Epithelial cell of proximal tubule (primary cell): ENCODE results near the gene CTLA4. TPM values are rescaled to one million over a fixed set of nuclear protein-coding genes. Genes with fewer than 3 reads are reported as not detected.

Experiments
- DNase-seq: peaks from one replicate; pipeline ENCODE4 v3.0.0-alpha.2; 2011; ENCODE audit warnings: low read depth
- H3K4me3 ChIP-seq: 2 replicates; pipeline ENCODE4 v1.5.1; 2011; ENCODE audit warnings: low read depth, mild to moderate bottlenecking, low read length
- total RNA-seq: library from RNA; depleted of rRNA; stranded (reverse); fragments of >200 nt; gene quantifications from 2 replicates; pipeline ENCODE4 v1.2.3, GENCODE V29; 2015
- TF ChIP-seq, protein P1 (sequence below): conservative IDR thresholded peaks from 2 replicates; pipeline ENCODE4 v1.5.1; 2012; ENCODE audit warnings: low read depth, mild to moderate bottlenecking, low read length

The CTLA4 gene
- total RNA-seq, 1 donor from 2014 or later: not detected

DNA sequence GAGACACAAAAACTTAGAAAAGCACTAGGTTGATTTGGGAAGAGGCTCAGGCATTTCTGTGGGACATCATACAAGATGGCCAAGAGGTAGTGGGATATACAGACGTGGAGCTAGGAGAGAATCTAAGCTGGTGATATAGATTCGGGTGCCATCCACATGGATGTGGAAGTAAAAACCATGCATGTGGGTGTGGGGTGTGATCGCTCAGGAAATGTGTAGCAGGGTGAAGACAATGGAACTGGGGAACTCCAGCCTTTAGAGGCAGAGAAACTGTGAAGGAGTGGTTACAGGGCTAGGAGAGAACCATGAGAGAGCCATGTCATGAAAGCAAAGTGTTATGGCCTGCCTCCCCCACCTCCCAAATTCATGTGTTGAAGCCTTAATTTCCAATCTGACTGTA, 43.0 kb upstream of the CTLA4 start:
- no peak overlapping the region for H3K4me3 ChIP-seq
- TF ChIP-seq, protein P1, sequence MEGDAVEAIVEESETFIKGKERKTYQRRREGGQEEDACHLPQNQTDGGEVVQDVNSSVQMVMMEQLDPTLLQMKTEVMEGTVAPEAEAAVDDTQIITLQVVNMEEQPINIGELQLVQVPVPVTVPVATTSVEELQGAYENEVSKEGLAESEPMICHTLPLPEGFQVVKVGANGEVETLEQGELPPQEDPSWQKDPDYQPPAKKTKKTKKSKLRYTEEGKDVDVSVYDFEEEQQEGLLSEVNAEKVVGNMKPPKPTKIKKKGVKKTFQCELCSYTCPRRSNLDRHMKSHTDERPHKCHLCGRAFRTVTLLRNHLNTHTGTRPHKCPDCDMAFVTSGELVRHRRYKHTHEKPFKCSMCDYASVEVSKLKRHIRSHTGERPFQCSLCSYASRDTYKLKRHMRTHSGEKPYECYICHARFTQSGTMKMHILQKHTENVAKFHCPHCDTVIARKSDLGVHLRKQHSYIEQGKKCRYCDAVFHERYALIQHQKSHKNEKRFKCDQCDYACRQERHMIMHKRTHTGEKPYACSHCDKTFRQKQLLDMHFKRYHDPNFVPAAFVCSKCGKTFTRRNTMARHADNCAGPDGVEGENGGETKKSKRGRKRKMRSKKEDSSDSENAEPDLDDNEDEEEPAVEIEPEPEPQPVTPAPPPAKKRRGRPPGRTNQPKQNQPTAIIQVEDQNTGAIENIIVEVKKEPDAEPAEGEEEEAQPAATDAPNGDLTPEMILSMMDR: no peak

DNA sequence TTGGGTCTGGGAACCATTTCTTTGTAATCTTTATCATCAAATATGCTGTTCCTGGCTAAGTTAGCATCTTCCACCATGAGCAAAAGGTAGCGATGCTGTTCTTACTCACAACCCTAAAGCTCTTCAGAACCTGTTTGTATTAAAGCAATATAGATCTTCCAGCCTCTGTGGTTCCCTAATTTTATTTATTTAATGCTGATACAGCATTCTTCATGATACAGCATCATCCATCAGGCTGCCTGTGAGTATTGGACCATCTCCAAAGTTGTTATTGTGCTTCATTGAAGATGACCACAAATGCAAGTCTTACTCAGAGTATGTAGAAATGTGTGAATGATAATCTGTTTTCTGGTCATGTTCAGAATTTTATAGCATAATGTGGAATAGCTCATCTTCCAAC, 40.9 kb upstream of the CTLA4 start:
- DNase-seq: no peak
- TF ChIP-seq, protein P1: no peak
- H3K4me3 ChIP-seq: no peak overlapping the region

More for the DNA sequence above, 43.0 kb upstream of the CTLA4 start:
- DNase-seq: no peak

DNA sequence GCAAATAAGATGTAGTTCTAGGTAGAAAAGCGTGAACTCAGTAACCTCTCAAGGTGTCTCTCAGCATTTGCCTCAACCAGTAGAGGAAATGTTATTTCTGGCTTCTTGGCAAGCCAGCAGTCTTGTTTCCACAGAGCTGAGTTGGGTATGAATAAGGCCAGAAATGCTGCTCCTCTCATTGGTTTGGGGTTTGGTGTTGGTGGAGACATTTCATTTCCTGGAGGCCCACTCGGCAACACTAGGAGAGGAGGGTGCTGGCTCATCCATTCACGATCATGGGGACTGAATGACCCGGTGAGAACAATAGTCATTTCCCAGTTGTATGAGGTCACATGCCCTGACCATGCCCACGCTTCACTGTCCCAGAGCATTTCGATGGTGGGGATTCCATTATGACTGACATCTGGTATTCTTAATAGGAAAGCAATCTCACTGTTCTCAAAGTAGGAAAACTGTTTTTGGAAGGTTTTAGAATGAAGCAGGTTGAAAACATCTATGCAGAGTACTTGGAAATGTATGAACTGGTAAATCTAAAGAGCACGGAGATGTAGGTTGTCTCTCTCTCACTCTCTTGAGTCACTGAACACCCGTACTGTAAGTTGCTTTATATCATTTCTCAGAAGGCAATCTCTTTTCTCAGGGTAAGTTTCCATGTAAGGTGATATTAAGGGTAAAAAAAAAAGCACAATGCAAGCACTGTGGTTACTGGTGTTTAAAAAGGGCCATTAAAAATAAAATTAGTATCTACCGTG, 37.1 kb upstream of the CTLA4 start:
- DNase-seq: no peak
- TF ChIP-seq, protein P1: no peak
- no peak overlapping the region for H3K4me3 ChIP-seq

DNA sequence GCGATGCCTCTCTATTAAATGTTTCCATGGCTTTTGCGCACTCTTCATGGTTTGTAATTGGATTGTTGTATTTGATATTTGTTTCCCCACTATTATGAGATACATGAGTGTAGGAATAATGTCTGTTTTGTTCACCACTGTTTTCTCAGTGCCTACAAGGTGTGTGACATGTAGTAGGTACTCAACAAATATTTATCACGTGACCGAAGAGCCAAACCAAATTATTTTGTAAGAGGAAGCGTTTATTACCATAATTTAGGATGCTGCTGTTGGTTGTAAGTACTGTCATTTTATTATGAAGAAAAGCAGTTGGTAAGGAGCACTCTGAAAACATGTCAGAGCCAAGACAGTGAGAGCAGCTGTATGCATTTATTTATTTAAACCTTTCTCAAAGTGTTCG, 32.2 kb upstream of the CTLA4 start:
- TF ChIP-seq, protein P1: no peak
- DNase-seq: no peak
- H3K4me3 ChIP-seq: no peak overlapping the region

DNA sequence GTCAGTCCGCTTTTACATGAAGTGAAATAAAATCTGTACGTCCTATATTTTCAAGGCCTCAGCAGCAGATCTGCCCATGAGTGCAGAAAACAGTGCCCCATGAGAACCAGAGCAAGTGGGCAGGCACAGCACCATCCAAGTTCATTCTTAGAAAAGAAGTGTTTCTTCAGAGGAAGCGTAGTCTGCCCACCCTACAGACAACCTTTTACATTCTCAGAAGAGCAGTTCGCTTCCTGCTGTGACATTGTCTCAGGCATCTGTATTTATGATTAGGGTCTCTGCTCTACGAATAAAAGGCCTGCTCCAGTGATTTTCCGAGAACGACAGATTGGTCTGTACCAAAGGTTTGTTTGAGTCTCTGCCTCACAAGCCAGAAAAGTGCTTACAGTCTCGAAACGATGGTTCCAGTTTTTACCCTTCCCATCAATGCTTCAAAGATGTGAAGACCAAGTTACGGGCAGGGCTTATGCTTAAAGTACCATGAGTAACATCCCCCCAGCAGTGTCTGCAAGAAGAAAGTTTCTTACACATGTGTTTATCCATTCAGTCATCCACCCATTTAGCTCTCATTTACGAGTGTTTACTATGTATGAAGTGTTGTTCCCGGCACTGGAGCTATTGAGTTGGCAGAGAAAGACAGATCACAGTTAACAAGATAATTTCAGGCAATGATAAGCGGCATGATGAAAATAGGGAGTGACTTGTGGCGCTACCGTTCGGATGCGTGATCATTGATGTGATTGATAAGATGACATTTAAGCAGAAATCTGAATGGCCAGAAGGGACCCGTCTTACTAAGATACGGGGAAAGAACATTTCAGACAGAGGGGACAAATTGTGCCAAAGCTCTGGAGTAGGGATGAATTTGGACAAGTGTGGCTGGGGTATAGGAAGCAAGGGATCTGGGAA, 31.4 kb upstream of the CTLA4 start:
- TF ChIP-seq, protein P1: no peak
- H3K4me3 ChIP-seq: no peak overlapping the region
- no peak for DNase-seq

DNA sequence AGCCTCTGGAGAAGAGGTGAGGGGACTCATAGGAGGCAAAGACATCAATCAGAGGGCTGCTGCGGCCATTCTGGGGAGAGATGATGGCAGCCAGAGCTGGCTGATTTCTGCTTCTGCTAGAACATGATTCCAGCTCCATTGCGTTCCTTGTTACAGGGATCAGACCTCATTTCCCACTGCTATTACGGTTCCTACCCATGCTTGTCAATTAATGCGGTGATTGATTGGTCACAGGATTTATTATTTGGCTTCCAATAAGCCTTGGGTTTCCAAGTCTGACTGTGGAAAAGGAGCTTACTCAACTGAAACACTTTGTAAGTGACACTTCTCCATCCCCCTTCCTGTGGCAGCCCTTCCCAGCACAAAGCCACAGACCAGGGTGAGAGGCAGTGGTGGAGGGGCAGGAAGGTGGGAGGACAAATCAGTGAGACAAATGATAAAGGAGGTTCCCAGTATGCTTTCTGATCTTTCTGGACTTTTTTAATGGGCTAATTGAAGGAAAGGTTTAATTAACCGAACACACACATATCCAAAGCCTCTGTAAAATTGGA, 26.8 kb upstream of the CTLA4 start:
- H3K4me3 ChIP-seq: no peak overlapping the region
- TF ChIP-seq, protein P1: no peak
- DNase-seq: no peak
